Endometrium (tissue), 2 donors: ENCODE data around the gene GOLGA6D.
"Not testable (repeated sequence)": the region's sequence is repeated elsewhere in the genome, so short reads cannot be mapped to it uniquely, and the experiment has no call there.

ENCODE experiments used
- FAIRE-seq: peaks from 2 replicates; lab custom pipeline; 2012; peaks lifted over from hg19 to GRCh38; lab: Jason Lieb, UNC
- donor health status: control.
- donor health status: control.

The GOLGA6D gene

DNA sequence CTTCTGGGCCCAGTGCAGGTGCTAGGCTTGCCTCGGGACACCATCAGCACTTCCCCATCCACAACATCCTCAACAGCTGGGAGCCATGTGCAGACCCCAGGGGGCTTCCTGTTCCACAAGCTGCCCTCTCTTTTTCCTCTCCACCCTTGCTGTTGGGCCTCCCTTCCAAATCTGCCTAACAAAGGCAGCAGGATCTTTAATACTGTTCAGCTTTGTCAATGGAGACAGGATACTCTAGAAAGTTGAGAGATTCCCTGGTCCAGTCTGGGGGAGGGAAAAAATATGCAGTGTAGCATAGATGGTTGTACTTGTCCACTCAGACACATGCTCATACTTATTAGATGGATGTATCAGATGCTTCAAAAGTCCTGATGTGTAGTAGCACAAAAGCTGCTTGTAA is 4.1 kb upstream of the GOLGA6D start:
- FAIRE-seq = not testable (repeated sequence)

DNA sequence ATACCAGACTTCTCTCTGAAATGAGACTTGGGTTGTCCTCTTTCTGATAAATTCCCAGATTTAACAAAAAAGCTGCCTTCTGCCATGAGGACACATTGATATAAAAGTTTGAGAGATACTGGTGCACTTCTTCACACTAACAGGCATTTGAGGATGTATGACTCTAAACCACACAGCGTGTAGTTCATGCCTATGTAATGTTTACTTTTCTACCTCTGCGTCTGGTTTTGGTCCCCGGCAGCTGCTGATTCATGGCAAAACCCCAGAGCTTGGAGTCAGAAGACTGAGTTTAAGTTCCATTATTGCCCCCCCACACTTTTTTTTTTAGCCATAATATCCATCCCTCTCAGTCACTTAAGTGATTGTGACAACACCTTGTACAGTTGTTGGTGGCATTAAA is 1.5 kb downstream of the GOLGA6D start:
- FAIRE-seq = not testable (repeated sequence)

DNA sequence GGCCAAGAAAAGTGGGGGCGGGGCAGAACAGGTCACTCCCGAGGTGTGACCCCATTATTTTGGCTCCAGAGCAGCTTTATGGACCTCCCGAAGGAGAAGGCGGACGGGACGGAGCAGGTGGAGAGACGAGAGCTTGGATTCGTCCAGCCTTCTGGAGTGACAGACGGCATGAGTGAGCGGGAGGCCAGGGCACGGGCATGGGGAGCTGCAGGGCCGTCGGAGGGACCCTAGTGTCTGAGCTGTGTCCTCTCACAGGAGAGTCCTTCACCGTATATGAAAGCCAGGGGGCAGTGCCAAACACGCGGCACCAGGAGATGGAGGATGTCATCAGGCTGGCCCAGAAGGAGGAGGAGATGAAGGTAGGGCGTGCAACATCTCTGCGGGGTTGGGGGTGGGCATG is 11.0 kb downstream of the GOLGA6D start:
- FAIRE-seq = not testable (repeated sequence)

DNA sequence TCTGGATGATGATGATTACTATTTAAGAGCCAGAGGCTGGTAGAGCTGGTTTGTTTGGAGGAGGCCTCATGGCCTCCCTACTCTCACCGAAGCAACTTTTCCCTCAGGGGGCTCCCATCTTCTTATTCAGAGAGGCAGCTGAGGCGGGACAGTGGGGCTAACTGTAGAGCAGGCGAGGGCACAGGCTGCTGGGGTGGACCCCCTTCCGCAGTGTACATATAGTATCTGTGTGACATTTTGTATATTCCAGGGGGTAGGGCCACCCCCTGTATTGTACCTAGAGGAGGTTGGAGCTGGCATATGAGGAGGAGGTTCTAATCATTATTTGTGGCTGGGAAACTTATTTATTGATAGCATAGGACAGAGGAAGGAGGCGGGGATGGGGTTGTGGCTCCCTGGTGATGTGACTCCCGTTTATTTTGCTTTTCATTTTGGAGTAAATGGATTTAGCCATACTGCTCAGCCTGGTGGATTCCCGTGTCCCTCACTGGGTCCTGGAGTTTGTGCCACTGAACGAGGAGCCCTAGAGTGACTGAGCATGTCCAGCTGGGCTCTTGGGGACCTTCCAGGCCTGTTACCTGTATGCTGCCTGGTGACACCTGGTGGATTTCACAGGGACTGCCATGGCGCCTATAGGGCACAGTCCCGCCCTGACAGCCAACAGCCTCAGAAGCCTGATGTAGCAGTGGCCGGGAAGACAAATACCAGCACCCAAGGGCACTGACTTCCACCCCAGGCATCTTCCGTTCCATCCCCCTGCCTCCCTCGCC is 16.1 kb downstream of the GOLGA6D start:
- not testable (repeated sequence) for FAIRE-seq

DNA sequence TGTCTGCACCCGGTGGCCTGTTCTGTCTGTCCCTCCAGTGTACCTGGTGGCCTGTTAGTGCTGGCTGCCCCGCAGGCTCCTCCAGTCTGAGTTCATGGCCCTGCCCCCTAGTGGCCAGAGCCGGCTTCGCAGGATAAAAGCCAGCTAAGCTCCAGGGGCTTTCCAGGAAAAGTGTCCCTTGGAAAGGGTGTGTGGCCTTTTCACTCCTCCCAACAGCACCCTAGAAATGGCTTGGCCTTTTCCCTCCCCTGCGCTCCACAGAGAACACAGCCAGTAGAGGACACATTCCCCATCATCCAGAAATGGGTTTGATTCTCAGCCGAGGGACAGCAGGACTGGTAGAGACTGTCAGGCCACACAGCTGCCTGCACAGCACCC is 16.7 kb downstream of the GOLGA6D start:
- FAIRE-seq = not testable (repeated sequence)

DNA sequence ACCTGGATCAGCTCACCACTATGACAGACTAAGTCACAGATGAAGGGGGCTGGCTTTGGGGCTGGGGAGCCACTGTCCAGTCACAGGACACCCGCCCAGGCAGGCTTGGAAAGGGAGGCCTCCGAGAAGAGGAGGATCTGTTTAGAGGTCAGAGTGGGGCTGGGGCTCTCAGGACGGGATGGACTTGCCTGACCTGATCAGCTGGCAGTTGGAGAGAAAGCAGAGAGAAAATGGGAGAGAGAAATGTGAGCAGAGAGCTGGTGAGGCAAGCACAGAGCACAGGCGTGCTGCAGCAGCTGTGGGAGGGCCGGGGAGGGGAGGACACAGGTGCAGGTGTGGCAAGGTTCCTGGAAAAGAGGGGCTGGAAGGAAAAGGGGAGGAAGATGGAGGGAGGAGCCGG is 17.4 kb downstream of the GOLGA6D start:
- FAIRE-seq = not testable (repeated sequence)

DNA sequence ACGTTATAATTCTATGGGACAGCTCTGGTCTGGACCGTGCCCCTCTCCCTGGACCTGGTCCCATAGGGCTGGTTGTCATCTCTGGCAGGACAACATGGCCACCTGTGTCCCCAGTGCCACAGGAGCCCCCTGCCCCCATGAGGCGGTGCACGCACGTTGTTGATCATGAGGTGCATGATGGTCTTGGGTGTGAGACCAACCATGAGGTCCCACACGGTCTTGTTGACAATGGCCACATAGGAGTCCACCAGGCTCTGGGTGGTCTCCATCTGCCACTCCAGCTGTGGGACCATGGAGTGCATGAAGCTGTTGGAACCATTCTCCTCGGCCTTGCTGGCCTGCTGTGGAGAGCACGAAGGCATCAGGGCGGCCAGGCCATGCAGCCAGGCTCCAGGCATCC is 19.7 kb downstream of the GOLGA6D start:
- FAIRE-seq = no peak

DNA sequence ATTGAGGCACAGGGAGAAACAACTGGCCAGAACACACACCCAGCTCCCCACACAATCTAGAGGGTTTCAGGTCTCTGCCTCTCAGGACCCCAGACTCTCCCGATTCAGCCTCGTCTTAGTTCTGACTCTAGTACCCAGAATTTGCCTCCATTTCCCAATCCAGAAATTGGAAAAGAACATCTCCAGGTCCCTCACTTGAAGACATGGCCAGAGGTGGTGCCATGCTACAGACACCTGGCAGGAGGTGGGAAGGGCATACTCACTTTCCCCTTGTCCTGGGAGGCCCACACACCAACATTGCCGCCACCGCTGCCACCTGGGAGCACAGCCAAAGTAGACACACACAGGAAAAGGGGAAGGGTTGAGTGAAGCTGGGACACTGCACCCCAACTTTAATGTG is 20.1 kb downstream of the GOLGA6D start:
- FAIRE-seq = not testable (repeated sequence)

DNA sequence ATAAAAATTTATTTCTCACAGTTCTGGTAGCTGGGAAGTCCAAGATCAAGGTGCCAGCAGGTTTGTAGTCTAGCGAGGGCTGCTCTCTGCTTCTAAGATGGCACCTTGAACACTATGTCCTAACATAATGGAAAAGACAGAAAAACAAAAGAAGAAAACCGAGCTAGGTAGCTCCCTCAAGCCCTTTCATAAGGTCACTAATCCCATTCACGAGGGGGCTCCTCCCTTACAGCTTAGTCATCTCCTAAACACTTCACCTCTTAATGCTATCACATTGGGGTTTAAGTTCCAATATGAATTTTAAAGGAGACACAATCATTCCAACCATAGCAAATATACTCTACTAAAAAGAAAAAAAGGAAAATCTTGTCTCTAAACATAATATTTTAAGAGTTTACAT is 23.6 kb downstream of the GOLGA6D start:
- no peak for FAIRE-seq

DNA sequence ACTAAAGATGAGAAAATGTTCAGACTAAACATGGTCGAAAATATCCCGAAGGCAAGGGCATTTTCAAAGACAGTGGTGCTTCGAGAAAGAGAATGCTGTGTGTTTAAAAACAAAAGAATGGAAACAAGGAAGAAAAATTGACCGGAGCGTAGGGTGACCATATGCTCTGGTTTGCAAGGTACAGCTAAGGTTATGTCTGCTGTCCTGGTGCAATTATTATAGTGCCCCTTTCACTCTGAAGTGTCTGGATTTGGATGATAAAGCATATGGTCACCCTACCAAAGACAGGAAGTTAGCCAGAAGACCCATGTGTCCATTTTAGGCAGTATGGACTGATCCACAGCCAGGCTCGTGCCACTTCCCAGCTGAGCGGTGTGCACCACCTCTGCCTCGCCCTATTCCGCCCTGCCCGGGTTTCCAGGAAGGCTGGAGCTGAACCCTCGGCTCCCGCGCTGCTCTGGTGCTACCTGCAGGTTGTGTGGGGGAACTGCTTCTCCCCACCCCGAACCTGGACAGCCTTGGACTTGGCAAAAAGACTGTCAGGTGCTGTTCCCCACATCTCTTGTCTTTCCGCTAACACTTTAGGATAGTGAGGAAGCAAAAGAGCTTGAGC is 25.2 kb downstream of the GOLGA6D start:
- FAIRE-seq = no peak

DNA sequence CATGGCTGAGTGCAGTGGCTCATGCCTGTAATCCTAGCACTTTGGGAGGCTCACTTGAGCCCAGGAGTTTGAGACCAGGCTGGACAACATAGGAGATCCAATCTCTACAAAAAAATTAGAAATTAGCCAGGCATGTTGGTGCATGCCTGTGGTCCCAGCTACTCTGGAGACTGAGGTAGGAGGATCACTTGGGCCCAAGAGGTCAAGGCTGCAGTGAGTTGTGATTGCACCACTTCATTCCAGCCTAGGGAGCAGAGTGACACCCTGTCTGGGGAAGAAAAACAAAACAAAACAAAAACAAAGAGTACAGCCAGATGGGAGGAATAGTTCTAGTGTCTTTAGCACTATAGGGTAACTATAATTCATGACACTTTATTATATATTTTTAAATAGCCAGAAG is 27.1 kb downstream of the GOLGA6D start:
- no peak for FAIRE-seq

DNA sequence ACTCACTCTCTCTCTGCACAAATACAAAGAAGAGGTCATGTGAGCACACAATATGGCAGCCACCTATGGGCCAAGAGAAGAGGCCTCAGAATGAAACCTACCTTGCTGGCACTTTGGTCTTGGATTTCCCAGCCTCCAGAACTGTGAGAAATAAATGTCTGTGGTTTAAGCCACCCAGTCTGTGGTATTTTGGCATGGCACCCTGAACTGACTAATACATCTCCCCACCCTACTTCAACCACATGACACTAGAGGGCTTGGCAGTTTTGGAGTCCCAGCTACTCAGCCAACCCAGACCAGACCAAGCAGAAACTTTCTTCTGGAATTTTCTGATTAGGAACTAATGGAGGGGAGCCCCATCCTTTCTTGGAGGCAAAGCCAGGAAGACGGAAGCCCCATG is 29.9 kb downstream of the GOLGA6D start:
- FAIRE-seq = not testable (repeated sequence)

DNA sequence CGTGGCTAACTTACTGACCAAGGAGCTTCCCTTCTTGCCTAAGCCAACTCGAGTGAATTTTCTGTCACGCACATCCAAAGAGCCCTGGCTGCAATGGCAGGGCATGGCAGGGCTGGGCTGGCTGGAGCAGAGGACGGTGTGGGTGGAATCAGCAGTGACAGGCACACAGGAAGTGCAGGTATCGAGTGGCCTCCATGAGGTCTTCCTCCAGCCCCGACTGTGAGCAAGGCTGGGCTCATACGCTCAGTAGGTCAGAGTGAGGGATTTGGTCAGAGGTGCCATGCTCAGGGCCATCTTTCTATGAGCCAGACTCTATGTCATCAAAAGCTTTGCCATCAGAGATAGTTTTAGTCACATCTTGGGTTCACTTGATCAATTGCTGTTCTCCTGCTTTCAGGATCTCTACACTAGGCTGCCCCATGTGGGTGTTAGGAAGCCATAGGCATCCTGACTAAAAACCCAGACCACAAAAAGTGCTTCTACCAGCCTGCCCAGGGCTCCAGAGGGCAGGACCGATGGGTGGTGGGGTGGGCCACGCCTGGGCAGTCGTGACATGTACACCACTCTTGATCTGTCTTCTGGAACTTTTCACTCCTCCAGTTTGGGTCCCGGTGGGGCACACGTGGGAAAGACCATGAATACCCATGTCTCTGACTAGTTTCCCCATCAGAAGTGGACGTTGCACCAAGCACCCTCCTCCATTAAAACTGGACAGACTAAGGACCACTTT is 30.6 kb downstream of the GOLGA6D start:
- FAIRE-seq = no peak

DNA sequence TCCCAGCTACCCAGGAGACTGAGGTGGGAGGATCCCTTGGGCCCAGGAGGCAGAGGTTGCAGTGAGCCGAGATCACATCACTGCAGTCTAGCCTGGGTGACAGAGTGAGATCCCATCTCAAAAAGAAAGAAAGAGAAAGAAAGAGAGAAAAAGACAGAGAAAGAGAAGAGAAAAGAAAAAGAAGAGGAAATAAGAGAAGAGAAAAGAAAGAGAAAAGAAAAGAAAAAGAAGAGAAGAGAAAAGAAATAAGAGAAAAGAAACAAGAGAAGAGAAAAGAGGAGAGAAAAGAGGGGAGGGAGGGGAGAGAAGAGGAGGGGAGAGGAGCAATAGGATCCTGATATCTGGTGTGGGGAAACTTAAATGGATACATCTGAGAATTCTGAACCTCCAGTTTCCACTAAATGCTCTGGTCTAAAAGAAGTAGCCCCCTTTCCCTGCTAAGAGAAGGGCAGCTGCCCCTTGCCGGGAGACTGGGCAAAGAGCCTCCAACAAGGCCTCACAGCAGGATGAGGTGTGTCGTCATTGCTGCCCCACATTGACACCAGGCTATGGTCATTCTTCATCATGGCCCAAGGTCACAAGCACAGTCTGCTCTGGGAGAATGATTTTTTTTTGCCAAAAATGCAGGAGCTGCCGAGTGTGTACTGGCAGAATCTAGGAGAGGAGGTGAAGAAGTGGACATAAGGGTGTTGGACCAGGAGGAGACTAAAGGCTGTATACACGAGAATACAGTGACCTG is 32.1 kb downstream of the GOLGA6D start:
- no peak for FAIRE-seq

DNA sequence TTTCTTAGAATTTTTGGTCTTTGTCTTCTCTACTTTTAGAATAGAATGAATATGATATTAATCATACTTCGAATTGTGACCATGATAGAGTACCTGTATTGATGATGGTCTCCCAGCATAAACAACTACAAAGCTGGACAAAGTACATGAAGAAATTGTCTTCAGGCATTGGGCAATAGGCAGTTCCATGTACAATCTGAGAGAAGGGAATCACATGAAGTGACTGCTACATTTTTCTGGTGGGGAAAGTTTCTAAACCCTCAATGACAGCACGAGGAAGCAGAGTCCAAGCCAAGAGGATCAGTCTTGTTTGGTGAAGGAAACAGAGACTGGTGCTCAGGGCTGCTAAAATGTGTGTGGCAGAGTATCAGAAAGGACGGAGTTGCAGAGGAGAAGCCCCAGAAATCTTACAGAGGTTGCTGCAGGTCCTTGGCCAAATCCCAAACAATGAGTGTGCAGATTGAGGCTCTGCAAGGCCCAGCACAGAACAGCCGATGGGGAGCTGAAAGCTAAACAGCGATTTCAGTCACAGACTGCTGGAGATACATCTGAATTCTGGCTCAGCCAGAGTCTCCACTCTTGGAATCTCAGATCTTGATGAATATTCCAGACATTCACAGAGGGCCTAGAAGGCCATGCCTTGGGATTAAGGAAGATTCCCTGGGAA is 36.7 kb downstream of the GOLGA6D start:
- FAIRE-seq = not testable (repeated sequence)

DNA sequence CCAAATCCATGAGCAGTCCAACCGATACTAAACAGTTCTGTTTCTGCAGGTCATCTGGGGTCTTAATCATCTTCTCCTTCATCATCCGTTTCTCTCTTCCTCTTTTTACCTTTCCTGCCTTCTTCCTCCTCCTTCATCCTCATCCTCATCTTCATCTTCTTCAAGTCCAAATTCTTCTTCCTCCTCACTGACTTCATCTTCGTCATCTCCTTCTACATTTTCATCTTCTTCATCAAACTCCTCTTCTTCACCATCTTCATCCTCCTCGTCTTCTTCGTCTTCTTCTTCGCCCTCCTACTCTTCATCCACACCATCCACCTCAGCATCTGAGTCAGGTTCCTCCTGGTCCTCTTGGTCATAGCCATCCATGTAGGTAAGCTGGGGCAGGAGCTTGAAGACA is 39.1 kb downstream of the GOLGA6D start:
- FAIRE-seq = no peak

DNA sequence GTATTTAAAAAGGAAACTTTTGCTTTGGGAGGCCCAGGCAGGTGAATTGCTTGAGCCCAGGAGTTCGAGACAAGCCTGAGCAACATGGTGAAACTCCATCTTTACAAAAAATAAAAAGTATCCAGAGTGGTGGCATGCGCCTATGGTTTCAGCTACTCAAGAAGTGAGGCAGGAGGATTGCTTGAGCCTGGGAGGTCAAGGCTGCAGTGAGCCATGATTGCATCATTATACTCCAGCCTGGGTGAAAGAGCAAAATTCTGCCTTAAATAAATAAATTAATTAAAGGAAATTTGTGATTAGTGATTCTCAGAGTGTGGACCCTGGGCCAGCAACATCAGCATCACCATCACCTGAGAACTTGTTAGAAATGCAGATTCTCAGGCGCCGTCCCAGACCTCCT is 43.3 kb downstream of the GOLGA6D start:
- FAIRE-seq = no peak

DNA sequence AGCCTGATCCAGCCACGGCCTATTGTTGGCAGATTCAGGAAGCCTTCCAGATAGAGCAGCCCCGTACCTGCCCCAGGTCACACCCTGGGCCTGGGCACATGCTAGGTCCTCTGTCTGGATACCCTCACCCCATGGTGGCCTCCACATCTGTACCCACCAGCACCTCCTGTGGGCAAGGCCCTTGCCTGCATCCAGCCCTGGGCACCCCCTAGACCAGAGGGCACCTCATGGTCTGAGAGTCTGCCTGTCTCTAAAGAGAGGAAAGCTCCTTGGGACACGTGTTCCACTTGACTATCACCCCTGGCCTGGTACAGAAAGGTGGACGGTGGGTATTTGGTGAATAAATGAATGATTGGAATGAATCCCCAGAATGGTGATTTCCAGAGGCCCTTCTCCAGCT is 44.4 kb downstream of the GOLGA6D start:
- no peak for FAIRE-seq

DNA sequence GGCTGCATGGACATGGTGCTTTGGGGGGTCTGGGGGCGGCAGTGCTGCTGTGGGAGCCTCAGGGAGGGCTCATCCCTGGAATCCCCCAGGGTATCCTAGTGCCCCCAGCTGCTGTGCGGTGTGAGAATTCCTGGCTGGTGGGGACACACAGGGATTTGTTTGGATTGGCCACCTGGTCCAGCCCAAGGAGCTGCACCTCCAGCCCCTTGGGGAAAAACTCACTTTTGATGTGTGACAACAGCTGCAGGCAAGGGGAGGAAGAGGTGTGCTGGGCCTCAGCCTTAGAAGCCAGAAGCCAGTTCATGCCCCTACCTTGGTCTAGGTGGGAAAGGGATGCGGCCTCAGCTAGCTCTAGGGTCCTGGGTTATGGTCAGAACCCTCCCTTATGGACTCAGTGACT is 44.9 kb downstream of the GOLGA6D start:
- FAIRE-seq = no peak

DNA sequence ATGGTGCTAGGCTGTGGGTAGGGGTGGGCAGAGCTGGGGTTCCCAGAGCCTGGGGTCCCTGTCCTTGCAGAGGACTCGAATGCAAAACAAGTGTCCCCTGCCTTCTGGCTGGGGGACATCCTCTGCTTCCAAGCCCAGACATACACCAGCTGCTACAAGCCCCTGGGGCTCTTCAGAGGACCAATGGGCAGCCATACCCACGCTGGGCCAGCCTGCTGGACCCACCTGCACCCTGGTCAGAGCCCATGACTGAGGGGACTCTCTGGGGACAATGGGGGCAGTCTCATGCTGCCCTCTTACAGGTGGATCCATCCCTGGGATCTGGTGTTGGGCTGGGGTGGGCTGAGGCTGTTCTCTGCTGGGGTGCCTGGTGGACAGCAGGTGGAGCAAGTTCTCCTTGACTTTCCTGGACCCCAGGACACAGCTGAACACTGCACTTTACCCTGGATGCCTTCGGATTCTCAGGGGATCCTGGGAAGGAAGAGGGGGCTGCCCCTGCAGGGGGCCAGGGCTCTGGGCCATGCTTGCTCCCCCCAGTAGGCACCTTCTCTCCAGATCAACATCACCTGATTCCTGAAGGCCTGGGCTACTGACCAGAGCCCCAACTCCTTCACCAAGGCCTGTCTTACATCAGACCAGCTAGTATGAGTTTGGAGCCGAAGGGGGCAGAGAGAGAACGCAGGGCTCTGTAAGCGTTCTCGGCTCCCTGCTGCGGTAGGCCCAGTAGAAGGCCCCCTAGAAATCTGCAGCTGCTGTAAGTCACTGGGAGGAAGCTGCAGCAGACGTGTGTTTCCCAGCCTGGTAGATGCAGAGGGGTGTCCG is 46.1 kb downstream of the GOLGA6D start:
- FAIRE-seq = no peak

DNA sequence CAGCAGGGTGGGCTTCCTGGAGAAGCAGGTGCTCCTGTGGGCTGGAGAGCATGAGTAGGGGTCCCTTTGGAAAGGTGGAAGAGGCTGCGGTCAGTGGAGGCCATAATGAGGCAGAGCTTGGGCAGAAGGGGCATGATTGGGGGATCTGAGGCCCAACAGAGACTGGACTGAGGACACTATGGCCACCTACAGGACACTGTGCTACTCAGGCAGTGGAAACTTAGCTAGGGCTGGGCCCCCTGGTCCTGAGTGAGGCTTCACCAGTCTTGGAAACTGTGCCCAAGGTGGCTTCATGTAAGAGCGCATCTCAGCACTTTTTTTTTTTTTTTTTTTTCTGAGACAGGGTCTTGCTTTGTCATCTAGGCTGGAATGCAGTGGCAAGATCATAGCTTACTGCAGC is 46.9 kb downstream of the GOLGA6D start:
- no peak for FAIRE-seq
